GM23338 (cell line): ENCODE data around the gene DHX29.

ENCODE experiments used
- CTCF ChIP-seq, 2 experiments: fragments of 200-600 bp in 1 of 2; sonication (generic) in 1 of 2; conservative IDR thresholded peaks; 2 replicates each; pipeline versions ENCODE4 v1.5.1 to v1.6.1; 2016 to 2017; ENCODE audit warnings: antibody characterized with exemption in 2 of 2, low read depth in 2 of 2, mild to moderate bottlenecking in 2 of 2, moderate library complexity in 1 of 2
- EZH2 ChIP-seq: fragments of 200-600 bp; sonication (generic); IDR thresholded peaks from one replicate; pipeline ENCODE4 v1.8.0; 2017; ENCODE audit warnings: antibody characterized with exemption, mild to moderate bottlenecking, low read depth; ENCODE audit not compliant: unreplicated experiment
- EZH2phosphoT487 ChIP-seq: fragments of 200-600 bp; sonication (generic); IDR thresholded peaks from one replicate; pipeline ENCODE4 v1.8.1; 2018; ENCODE audit warnings: antibody characterized with exemption; ENCODE audit not compliant: unreplicated experiment
- POLR2AphosphoS5 ChIP-seq: IDR thresholded peaks from 2 replicates; pipeline ENCODE4 v1.6.1; 2016; ENCODE audit warnings: antibody characterized with exemption, low read depth
- REST ChIP-seq: IDR thresholded peaks from one replicate; pipeline ENCODE4 v1.6.1; 2018; ENCODE audit warnings: antibody characterized with exemption; ENCODE audit not compliant: unreplicated experiment

GRCh38 chr5:55218967-55219366 lies 88.5 kb downstream of the DHX29 start:
- TF ChIP-seq CTCF (conservative IDR thresholded peaks at IDR 0.05; ENCODE audit: low read depth in 2 of 2) (peak in 1 of 2 experiments; percentile 17; a peak in 1 of 4 replicates), EZH2phosphoT487 (no peak), REST (no peak), EZH2 (no peak), POLR2AphosphoS5 (no peak)
